GM21576 (cell line): ENCODE data around the gene AVL9.
A peak's percentile ranks its signal among the peaks of the same experiment; 100 is the strongest.
"Not testable (repeated sequence)": the region's sequence is repeated elsewhere in the genome, so short reads cannot be mapped to it uniquely, and the experiment has no call there.

Experiments used
- ATAC-seq: cut with Tn5 transposase; IDR thresholded peaks from one replicate; pipeline ENCODE4 v1.9.1; 2021; ENCODE audit warnings: mild to moderate bottlenecking, moderate library complexity; ENCODE audit not compliant: unreplicated experiment

AVL9 gene

DNA sequence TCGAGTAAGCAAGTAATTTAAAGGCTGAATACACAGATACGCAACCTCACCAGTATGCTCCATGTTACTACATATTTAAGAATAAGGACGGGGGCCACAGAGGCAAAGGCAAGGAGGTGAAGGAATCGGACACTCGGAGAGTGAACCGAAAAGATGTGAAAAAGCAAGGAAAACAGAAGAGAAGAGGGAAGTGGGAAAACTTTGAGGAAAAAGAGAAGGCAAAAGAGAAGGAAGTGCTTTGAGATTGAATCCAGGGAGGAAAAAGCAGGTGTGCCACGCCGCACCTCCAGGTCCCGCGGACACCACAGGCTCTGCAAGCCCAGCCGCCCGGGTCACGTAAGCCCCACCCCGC lies 367 bp upstream of the AVL9 start:
- peak; percentile 8 for ATAC-seq

DNA sequence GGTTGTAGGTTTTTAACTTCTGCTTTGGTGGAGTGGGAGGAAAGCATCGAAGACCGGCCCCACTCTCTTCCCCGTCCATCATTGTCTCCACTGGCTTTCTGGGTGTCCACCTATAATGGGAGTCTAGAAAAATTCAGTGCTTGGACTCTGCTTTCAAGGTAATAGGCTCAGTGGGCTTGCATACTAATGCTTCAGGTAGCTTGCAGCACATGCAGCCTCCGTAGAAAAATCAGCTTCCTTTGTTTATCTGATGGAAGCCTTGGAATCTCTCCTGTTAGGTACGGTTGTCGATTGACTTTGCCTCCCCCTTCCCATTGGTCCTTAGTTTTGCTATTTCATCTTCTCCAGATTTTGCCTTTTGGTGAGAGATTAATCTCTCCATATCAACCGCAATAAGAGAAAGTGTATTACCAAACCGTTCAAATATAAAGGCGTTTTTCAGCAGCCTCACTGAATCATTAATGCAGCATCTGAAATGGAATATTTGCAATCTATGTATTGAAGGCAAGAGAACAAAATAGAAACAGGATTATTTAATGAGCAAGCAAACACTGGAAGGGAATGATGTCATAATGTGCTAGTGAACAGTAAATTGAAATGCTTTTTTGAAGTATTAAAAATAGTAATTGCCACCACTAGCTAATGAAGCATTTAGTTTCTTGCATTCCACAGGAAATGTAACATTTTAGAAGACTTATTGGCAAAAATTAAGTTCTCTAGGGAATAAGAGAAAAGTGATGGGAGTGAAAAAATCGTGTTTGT lies 944 bp downstream of the AVL9 start:
- no peak for ATAC-seq

DNA sequence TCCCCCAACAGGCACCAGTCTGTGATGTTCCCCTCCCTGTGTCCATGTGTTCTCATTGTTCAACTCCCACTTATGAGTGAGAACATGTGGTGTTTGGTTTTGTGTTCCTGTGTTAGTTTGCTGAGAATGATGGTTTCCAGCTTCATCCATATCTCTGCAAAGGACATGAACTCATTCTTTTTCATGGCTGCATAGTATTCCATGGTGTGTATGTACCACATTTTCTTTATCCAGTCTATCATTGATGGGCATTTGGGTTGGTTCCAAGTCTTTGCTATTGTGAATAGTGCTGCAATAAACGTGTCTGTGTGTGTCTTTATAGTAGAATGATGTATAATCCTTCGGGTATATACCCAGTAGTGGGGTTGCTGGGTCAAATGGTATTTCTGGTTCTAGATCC lies 4.5 kb downstream of the AVL9 start:
- not testable (repeated sequence) for ATAC-seq

DNA sequence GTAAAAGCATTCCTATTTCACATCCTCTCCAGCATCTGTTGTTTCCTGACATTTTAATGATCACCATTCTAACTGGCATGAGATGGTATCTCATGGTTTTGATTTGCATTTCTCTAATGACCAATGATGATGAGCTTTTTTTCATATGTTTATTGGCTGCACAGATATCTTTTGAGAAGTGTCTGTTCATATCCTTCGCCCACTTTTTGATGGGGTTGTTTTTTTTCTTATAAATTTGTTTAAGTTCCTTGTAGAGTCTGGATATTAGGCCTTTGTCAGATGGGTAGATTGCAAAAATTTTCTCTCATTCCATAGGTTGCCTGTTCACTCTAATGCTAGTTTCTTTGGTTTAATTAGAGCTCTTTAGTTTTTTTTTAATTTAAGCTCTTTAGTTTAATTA lies 4.9 kb downstream of the AVL9 start:
- not testable (repeated sequence) for ATAC-seq

DNA sequence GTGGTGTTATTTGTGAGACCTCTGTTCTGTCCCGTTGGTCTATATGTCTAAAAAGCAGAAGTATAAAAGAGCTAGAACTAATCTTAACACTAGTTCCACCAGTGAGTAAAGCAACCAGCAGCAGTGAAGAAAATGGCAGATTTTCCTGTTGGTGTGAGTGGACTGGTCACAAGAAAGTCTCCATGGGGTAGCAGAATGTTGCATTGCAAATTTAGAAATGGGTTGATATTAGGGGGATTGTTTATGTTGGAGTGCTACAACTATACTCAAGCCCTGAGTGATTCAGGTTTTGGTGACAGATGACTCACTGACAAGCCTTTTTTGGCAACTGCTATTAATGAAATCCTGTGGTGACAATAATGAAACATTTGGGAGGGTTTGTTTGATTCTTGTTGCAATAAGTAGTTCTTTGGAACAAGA lies 5.6 kb downstream of the AVL9 start:
- ATAC-seq: peak; percentile 70

DNA sequence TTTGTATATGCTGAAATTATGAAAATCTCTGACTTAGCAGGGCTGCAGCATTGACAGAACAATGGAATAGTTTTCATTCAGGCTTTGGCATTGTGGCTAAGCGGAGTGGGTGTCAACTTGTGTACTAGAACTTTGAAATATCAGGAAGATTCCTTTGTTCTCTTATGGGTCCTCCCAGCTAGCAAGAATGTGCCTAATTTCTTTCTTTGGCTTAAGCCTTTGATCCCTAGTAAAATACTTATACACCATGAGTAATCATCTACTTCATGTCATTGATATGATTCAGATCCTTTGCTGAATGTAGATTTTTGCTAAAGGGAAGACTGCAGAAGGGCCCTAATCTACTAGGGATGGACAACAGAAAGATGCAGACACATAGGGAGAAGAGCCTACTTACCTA lies 6.2 kb downstream of the AVL9 start:
- ATAC-seq: no peak

DNA sequence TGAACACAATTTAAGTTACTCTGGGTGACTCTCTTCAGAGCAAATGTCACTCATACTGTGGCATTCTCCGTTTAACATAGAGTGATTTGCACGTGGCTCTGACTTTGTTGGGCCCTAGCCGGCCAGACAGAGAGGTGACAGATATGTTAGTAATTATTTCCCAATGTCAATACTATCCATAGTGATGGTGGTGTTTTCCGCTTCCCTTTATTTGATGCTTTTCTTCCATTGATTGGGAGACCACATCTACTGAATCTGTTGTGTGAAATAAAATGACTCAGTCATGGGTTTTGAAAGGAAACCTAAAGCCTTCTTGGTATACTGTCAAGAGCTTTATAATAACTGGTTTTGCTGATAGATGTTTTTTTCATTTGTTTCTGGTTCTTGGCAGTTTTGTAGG lies 7.4 kb downstream of the AVL9 start:
- no peak for ATAC-seq

DNA sequence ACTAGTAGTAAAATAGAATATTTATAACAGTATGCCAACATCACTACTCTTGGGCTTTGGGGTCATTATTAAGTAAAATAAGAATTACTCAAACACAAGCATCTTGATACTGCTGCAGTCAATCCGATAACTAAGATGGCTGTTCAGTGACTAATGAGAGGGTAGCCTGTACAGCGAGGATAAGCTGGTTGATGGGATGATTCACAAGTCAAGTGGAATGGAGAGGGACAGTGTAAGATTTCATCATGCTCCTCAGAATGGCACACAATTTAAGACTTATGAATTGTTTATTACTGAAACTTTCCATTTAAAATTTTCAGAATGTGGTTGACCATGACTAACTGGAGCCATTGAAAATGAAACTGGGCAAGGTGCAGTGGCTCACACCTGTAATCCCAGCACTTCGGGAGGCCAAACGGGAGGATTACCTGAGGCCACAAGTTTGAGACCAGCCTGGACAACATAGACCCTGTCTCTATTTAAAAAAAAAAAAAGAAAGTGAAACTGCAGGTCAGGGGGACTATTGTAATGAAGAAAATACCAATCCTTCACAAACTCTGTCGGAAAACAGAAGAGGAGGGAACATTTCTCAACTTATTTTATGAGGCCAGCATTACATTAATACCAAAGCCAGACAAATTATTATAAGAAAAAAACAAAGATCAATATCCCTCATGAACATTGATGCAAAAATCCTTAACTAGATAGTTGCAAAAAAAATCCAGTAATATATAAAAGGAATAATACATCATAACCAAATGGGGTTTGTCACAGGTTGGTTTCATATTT lies 11.2 kb downstream of the AVL9 start:
- ATAC-seq: peak; percentile 88

DNA sequence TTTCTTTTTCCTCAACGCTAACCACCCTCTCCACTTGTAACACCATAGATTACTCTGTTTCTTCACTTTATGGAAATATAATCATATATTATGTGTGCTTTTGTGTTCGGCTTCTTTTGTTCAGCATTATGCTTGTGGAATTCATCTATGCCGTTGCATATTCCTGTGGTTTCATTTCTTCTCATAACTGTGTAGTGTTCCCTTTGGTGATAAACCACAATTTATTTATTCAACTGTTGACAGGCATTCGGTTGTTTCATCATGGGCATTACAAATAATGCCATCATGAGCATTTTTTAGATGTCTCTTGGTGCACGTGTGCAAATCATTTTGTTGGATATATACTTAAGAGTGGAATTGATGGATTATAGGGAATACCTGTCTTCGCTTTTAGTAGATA lies 12.1 kb downstream of the AVL9 start:
- ATAC-seq: no peak

DNA sequence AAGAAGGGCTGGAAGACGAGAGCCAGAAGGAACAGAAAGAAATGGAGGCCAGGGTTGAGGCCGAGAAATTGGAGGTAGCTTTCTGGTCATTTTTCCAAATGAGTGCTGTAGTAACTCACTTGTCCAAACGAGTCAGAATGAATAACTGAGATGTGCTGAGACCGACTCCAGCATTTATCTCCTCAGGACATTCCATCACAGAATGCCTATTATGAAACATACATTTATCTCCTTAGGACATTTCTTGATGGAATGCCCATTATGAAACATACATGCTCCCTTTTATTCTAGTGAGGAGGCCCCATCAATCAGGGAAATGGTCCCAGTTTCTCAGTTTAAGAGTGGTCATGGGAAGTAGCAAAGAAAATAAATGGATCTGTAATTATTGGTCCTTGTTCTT lies 16.5 kb downstream of the AVL9 start:
- no peak for ATAC-seq

DNA sequence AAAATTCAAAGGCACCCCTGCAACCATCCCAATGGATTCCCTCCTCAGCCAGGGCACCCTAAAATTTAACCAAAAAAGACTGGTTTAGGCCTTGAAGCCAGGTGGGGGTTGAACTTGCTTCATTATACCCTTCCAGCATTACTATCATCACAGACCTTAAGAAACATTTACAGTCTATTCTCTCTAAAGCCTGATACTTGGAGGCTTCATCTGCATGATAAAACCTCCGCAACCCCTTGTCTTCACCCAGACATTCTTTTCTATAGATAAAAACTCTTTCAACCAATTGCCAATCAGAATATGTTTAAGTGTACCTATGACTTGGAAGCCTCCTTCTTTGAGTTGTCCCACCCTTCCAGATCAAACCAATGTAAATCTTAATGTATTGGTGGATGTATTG lies 17.9 kb downstream of the AVL9 start:
- no peak for ATAC-seq

DNA sequence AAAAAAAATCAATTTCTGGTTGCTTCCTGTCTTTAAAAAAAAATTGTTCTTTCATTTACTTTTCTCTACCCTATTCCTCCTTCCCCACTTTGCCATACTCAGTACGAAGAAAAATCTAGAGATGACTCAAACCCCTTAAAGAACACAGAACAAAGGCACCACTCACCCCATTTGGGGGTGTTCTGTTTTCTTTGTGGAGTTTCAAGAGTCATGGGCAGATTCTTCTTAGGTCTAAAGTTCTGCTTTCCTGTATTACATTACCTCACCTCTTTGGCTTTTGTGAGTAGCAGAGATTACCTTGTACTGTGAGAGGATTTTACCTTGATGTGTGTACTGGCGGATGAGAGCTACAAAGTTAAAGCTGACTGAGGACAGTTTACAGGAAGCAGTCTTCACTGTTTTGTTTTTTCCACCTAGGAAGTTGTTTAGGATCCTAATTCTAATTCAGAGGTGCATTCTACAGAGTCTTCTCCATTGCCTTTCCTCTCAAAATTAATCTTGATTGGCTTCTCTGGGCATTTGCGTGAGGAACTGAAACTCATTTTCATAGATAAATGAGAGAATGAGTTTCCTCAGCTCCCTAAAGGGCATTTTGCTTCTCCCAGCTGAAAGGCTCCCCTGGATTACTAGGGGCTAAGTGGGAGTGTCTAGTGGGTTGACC lies 20.7 kb downstream of the AVL9 start:
- ATAC-seq: peak; percentile 89

DNA sequence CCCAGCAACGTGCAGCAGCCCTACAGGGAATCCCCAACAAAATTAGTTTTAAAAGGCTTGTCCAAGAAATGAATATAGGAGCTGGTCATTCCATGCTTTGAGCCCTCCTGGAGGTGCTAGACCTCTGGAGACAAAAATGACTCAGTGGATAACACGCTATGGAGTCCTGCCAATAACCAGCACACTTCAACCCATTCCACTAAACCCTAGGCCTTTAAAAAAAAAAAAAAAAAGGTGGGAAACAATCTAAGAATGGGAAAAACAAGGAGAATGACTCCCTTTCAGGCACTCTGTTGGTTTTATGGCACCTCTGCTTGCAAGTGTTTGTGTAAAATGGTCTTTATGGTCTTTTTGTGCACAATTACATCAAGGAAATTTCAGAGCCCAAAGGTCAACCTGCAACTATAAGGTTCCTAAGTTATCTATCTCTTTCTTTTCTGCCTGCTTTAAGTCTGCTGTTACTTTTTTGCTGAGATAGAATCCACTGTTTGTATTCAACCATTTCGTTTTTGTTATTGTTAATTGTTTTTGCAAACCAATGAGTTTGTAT lies 21.3 kb downstream of the AVL9 start:
- ATAC-seq: no peak

DNA sequence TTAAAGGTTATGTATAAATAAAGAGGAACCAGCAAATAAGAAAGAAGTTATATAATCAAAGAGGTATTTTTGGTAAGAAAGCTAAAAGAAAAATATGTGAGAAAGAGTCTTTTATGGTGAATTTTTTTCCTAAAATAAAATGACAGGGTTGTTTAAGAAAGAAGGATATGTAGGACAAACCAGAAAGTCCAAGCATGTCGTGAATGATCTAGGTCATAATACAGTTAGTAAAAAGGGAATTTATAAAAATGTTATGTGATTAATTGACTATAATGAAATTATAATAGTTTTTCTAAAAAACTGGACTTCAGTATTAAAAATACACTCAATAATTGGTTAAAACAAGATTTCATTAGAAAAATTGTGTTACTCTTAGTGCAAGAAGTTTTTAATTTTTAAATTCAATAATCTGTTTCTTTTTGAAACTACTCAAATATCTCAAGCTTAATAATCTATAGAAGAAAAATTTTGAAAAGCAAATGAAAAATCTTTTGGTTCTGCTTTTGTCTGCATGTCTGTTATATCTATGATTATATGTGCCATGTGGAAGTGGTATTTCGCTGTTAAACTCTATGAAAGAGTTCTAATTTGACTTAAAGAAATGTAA lies 23.3 kb downstream of the AVL9 start:
- ATAC-seq: no peak

DNA sequence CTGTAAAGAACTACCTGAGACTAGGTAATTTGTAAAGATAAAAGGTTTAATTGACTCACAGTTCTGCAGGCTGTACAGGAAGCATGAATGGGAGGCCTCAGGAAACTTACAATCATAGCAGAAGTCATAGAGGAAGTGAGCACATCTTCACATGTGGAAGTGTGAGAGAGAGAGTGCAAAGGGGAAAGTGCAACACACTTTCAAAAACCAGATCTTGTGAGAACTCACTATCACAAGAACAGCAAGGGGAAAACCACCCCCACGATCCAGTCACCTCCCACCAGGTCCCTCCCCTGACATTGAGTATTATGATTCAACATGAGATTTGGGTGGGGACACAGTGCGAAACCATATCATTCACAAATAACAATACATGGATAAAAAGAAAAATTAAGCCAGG lies 24.5 kb downstream of the AVL9 start:
- no peak for ATAC-seq

DNA sequence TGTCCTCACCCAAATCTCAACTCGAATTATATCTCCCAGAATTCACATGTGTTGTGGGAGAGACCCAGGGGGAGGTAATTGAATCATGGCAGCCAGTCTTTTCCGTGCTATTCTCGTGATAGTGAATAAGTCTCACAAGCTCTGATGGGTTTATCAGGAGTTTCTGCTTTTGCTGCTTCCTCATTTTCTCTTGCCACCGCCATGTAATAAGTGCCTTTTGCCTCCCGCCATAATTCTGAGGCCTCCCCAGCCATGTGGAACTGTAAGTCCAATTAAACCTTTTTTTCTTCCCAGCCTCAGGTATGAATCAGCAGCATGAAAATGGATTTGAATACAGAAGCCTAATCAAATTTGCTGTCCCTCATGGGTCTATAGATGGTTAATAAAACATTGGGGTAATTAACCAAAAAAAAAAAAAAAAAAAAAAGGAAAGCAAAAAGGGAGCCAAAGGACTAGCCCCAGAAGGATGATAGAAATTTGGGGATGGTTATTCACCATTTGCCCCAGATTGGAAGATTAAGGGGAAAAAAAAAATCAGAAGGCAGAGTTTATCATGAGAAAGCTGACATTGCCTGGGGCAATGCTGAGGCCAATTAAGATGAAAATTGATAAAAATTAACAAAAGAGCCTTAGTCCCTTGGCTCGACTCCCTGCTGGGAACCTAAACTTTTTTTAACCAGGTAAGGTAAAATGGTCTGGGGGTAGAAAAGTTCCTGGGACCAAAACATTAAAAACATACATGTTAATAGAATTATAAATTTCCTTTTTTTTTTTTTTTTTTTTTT lies 27.6 kb downstream of the AVL9 start:
- ATAC-seq: no peak

DNA sequence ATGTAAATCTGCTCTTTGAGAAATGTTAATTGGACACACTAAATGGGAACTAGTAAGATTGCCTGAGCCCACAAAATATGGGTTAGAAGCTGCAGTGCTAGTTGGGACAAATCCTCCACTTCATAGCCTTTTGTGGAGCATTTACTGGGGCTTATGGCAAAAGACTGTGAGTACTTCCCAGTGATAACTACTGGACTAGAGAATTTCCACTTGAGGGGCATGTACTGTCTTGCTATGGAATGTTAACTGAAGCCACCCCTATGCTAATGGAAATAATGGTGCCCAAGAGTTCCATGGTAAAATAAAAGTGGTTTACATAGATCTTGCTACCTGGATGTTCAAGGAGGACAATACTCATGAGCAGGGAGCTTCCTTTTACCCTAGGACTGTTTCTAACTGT lies 29.3 kb downstream of the AVL9 start:
- no peak for ATAC-seq

DNA sequence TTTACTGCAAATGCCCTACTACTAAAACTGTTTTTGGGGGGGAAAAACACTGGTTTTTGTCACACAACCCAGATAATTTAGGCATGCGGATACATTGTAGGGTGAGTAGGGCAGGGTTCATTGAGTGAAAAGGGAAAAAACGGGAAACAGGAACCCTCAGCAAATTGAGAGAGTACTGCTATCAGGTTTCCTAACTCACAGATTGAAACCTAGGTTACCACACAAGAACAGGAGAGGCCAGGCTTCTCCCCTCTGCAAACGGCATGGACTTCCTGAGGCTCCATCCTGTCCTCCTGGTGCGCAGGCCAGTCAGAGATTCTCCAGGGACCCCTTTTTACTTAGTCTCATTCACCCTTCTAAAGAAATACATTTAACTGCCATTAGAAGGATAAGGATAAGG lies 30.6 kb downstream of the AVL9 start:
- no peak for ATAC-seq

DNA sequence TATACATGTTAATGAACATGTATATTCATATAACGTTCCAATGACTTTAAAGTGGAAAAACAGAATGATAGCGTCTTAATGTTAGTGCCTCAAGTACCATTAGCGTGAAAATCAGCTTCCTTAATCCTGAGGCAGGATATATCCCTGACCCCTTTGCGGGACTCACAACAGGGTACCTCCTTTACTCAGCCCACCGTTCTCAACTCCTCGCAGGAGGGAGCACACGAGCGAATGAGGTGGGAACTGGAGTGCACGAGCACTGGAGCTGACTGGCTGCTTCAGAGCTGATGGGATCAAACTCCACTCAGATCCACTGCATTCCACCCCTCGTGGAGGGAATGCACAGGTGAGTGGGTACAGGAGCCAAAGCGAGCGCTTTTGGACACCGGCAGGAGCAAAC lies 36.1 kb downstream of the AVL9 start:
- no peak for ATAC-seq

DNA sequence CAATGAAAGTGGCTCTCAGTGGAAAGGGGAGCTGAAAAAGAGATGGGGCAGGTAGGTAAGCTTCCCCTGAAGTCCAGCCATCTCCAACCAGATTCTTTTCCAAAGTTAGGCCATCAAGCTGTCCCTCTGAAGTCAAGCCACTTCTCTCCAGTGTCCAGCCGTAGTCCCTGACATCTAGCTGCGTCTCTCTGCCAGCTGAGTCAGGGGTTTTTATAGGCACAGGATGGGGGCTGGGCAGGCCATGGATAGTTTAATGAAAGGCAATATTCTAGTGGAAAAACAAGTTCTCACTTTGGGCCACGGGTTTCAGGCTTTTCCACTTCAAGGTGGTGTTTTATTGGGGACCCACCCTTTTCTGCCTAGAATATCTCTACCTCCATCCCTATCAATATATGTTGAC lies 36.8 kb downstream of the AVL9 start:
- no peak for ATAC-seq

DNA sequence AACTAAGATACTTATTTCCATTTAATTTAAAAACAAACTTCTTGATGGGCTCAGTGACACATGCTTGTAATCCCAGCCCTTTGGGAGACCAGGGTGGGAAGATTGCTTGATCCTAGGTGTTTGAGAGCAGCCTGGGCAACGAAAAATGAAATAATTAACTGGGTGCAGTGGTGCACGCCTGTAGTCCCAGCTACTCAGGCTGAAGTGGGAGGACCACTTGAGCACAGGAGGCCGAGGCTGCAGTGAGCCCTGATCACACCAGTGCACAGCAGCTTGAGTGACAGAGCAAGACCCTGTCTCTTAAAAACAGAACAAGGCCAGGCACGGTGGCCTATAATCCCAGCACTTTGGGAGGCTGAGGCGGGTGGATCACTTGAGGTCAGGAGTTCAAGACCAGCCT lies 37.4 kb downstream of the AVL9 start:
- no peak for ATAC-seq
